Hematopoietic multipotent progenitor cell (in vitro differentiated cells): ENCODE data around the gene APMAP. TPM values are rescaled to one million over a fixed set of nuclear protein-coding genes. Genes with fewer than 3 reads are reported as not detected.

ENCODE experiments used
- DNase-seq, 3 donors: peaks; one replicate each; pipeline ENCODE4 v3.0.0-alpha.2; 2011 to 2015; ENCODE audit warnings: low read depth in 2 of 3, low spot score in 2 of 3
- small RNA-seq: library from RNA; depleted of rRNA; stranded (forward); fragments of <200 nt; gene quantifications from one replicate; pipeline ENCODE3, GENCODE V24; 2012
- total RNA-seq: library from RNA; depleted of rRNA; stranded (reverse); fragments of >200 nt; gene quantifications from one replicate; pipeline ENCODE4 v1.2.3, GENCODE V29; 2012

Gene APMAP
- total RNA-seq, 1 donor: 39.0 TPM

GRCh38 chr20:24915892-24916291 is 76.7 kb downstream of the APMAP start:
- DNase-seq: no peak

- no peak for DNase-seq
Measured at GRCh38 chr20:24915440-24915839, 77.1 kb downstream of the APMAP start.

- no peak for DNase-seq
Measured at GRCh38 chr20:24914388-24915241, 77.9 kb downstream of the APMAP start.

DNA sequence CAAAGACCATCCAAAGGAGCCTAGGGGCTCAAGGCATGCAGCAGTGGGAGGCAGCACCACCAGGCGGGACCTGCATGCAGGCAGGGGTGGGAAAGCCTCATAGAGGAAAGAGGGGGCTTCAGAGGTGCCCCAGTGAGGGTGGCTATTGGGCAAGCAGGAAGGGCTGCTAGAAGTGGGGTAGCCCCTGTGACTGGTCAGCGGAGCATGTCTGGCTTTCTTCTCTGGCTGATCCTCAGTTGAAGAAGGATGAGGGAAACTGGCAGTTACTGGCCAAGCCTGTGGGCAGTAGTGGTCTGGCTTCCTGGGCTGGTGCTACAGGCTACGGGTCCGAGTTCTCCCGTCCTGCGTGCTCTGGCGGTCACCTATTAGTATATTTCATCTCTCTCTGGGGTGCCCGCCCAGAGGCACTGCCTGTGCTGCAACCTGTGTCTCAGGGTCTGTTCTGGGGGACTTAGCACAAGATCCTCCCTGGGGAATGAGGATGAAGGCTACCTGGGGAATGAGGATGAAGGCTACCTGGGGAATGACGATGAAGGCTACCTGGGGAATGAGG is 79.4 kb downstream of the APMAP start:
- DNase-seq: no peak

Small RNAs within 50 kb of the gene (small RNA-seq; reads per million reads assigned to genes)
- not detected for gene RNU6-1257P

Other genes with a start within 250 kb of the APMAP start
- 18.6 TPM for gene CST7, start 43.5 kb downstream of the APMAP start, total RNA-seq
- gene ACSS1, start 65.4 kb upstream of the APMAP start, total RNA-seq: 114 TPM
- not detected for gene VSX1, start 89.4 kb upstream of the APMAP start, total RNA-seq
- 43.6 TPM for gene ENTPD6, start 203.0 kb upstream of the APMAP start, total RNA-seq